Smooth muscle cell (in vitro differentiated cells): ENCODE results near the gene TMEM273. TPM values are rescaled to one million over a fixed set of nuclear protein-coding genes. Genes with fewer than 3 reads are reported as not detected.

Experiments
- DNase-seq: peaks from one replicate; lab custom pipeline; 2025; ENCODE audit not compliant: unreplicated experiment; lab: John Stamatoyannopoulos, UW
- H2AFZ ChIP-seq: fragments of 200-600 bp; sonication (generic); 2 replicates; pipeline ENCODE4 v1.6.0; 2016; ENCODE audit warnings: antibody characterized with exemption, low read depth, mild to moderate bottlenecking
- H3F3A ChIP-seq: fragments of 200-600 bp; sonication (generic); 2 replicates; pipeline ENCODE4 v1.6.0; 2017; ENCODE audit warnings: antibody characterized with exemption, low read depth
- H3K27ac ChIP-seq: fragments of 200-600 bp; sonication (generic); 2 replicates; pipeline ENCODE4 v1.5.1; 2016; ENCODE audit warnings: low read depth, mild to moderate bottlenecking
- H3K27me3 ChIP-seq: fragments of 200-600 bp; sonication (generic); 2 replicates; pipeline ENCODE4 v1.6.1; 2016; ENCODE audit warnings: low read depth, mild to moderate bottlenecking
- H3K36me3 ChIP-seq: fragments of 200-600 bp; sonication (generic); 2 replicates; pipeline ENCODE4 v1.5.1; 2016; ENCODE audit warnings: low read depth
- H3K4me1 ChIP-seq: fragments of 200-600 bp; sonication (generic); 2 replicates; pipeline ENCODE4 v1.5.1; 2016; ENCODE audit warnings: low read depth
- H3K4me2 ChIP-seq: fragments of 200-600 bp; sonication (generic); 2 replicates; pipeline ENCODE4 v1.6.0; 2016; ENCODE audit warnings: mild to moderate bottlenecking
- H3K4me3 ChIP-seq: fragments of 200-600 bp; sonication (generic); 2 replicates; pipeline ENCODE4 v1.5.1; 2016; ENCODE audit warnings: mild to moderate bottlenecking
- H3K79me2 ChIP-seq: fragments of 200-600 bp; sonication (generic); 2 replicates; pipeline ENCODE4 v1.6.0; 2016; ENCODE audit warnings: low read depth, mild to moderate bottlenecking
- H3K9ac ChIP-seq: fragments of 200-600 bp; sonication (generic); 2 replicates; pipeline ENCODE4 v1.6.0; 2016; ENCODE audit warnings: low read depth
- H3K9me3 ChIP-seq: fragments of 200-600 bp; sonication (generic); replicated peaks from 2 replicates; pipeline ENCODE4 v1.5.1; 2016; ENCODE audit warnings: low read depth
- H4K20me1 ChIP-seq: fragments of 200-600 bp; sonication (generic); 2 replicates; pipeline ENCODE4 v1.6.0; 2016; ENCODE audit warnings: low read depth
- CTCF ChIP-seq: fragments of 200-600 bp; sonication (generic); IDR thresholded peaks from 2 replicates; pipeline ENCODE4 v1.5.1; 2017; ENCODE audit warnings: borderline replicate concordance, mild to moderate bottlenecking, antibody characterized with exemption; ENCODE audit not compliant: insufficient read depth, poor library complexity, severe bottlenecking
- WGBS: methylation state at CpG from one replicate; pipeline ENCODE4 v1.1.7; 2016; ENCODE audit warnings: low lambda C conversion rate; 5-methylcytosine and 5-hydroxymethylcytosine counted together
- polyA plus RNA-seq: library from polyadenylated mRNA; unstranded; fragments of >200 nt; fragmentation: Nextera tagmentation; extraction: Ambion mirVana; gene quantifications from 2 replicates; pipeline ENCODE4 v1.2.1, GENCODE V29; 2016
- total RNA-seq: library from RNA; depleted of rRNA; stranded (reverse); fragments of >200 nt; gene quantifications from 2 replicates; pipeline ENCODE4 v1.2.3, GENCODE V29; 2014

TMEM273 gene
- total and polyA plus RNA-seq, 2 experiments from 2014 or later: 0.09 TPM; not detected in 1

- no peak for TF ChIP-seq CTCF
- no peaks in the 10 kb centered on the region for H3K27me3 ChIP-seq
- no peak overlapping the region for H3K4me2 ChIP-seq
- peaks cover 6% of the 10 kb centered on the region for H4K20me1 ChIP-seq
- no peak overlapping the region for H3K9ac ChIP-seq
- no peaks in the 10 kb centered on the region for H3K9me3 ChIP-seq
- no peaks in the 10 kb centered on the region for H3K79me2 ChIP-seq
- H2AFZ ChIP-seq: no peak overlapping the region
- H3K27ac ChIP-seq: no peak overlapping the region
- H3K4me3 ChIP-seq: no peak overlapping the region
- H3K36me3 ChIP-seq: no peaks in the 10 kb centered on the region
- no peaks in the 10 kb centered on the region for H3K4me1 ChIP-seq
- DNase-seq: no peak
- WGBS: 82% methylated on average over 3 of the region's 4 CpGs
- H3F3A ChIP-seq: no peaks in the 10 kb centered on the region
Measured at GRCh38 chr10:49105076-49105475, 83.1 kb downstream of the TMEM273 start.

Other genes starting within 250 kb of the TMEM273 start
- gene LRRC18, start 248.6 kb downstream of the TMEM273 start, total RNA-seq: not detected in 2 replicates
- gene LRRC18, start 248.6 kb downstream of the TMEM273 start, polyA plus RNA-seq: not detected in 2 replicates
- gene VSTM4, start 72.9 kb downstream of the TMEM273 start, total RNA-seq: 5.1 and 5.2 TPM in 2 replicates
- gene VSTM4, start 72.9 kb downstream of the TMEM273 start, polyA plus RNA-seq: 5.7 and 7.7 TPM in 2 replicates
- not detected in 2 replicates for gene FAM170B, start 54.4 kb downstream of the TMEM273 start, total RNA-seq
- gene FAM170B, start 54.4 kb downstream of the TMEM273 start, polyA plus RNA-seq: not detected in 2 replicates
- not detected in 2 replicates for gene C10orf71, start 110.8 kb upstream of the TMEM273 start, total RNA-seq
- gene C10orf71, start 110.8 kb upstream of the TMEM273 start, polyA plus RNA-seq: not detected in 2 replicates
- gene DRGX, start 207.7 kb upstream of the TMEM273 start, total RNA-seq: not detected in 2 replicates
- not detected in 2 replicates for gene DRGX, start 207.7 kb upstream of the TMEM273 start, polyA plus RNA-seq